Liver (tissue), 9 donors: ENCODE results near the gene FSIP1. TPM values are rescaled to one million over a fixed set of nuclear protein-coding genes. Genes with fewer than 3 reads are reported as not detected.

Experiments
- DNase-seq: peaks from one replicate; pipeline ENCODE4 v3.0.0-alpha.2; 2017; ENCODE audit warnings: low spot score
- H3K27ac ChIP-seq, 2 donors: one replicate each; pipeline ENCODE4 v1.7.0; 2013; ENCODE audit warnings: inconsistent platforms in 2 of 2, low read length in 2 of 2, control low read depth in 1 of 2, low read depth in 1 of 2, mild to moderate bottlenecking in 1 of 2
- H3K27me3 ChIP-seq, 4 donors: one replicate each; pipeline versions ENCODE4 v1.6.1 to v1.7.0; 2013; ENCODE audit warnings: low read length in 3 of 4, inconsistent platforms in 1 of 4, mild to moderate bottlenecking in 1 of 4, moderate library complexity in 1 of 4; ENCODE audit not compliant: control insufficient read depth in 4 of 4, insufficient read depth in 4 of 4
- H3K36me3 ChIP-seq, 4 donors: one replicate each; pipeline versions ENCODE4 v1.6.1 to v1.7.0; 2013; ENCODE audit warnings: low read length in 3 of 4, mild to moderate bottlenecking in 3 of 4, low read depth in 1 of 4, moderate library complexity in 1 of 4; ENCODE audit not compliant: control insufficient read depth in 4 of 4, insufficient read depth in 3 of 4
- H3K4me1 ChIP-seq, 4 donors: one replicate each; pipeline versions ENCODE4 v1.6.1 to v1.7.0; 2013; ENCODE audit warnings: low read length in 3 of 4, mild to moderate bottlenecking in 3 of 4, moderate library complexity in 1 of 4; ENCODE audit not compliant: control insufficient read depth in 4 of 4, insufficient read depth in 4 of 4
- H3K4me3 ChIP-seq, 3 donors: one replicate each; pipeline versions ENCODE4 v1.6.1 to v1.7.0; 2013; ENCODE audit warnings: low read length in 3 of 3, control low read depth in 1 of 3, low read depth in 1 of 3, mild to moderate bottlenecking in 1 of 3
- H3K9ac ChIP-seq, 2 donors: one replicate each; pipeline ENCODE4 v1.7.0; 2013; ENCODE audit warnings: low read length in 2 of 2, mild to moderate bottlenecking in 2 of 2, moderate library complexity in 2 of 2, control low read depth in 1 of 2, low read depth in 1 of 2
- H3K9me3 ChIP-seq, 4 donors: one replicate each; pipeline versions ENCODE4 v1.6.1 to v1.7.0; 2013; ENCODE audit warnings: low read length in 3 of 4; ENCODE audit not compliant: control insufficient read depth in 4 of 4
- ATF3 ChIP-seq: IDR thresholded peaks from 2 replicates; pipeline ENCODE4 v1.6.1; 2016; ENCODE audit warnings: antibody characterized with exemption
- CTCF ChIP-seq: fragments of 150-350 bp; IDR thresholded peaks from 2 replicates; pipeline ENCODE4 v1.5.1; 2017; ENCODE audit warnings: improper control_type of control experiment, low read depth, low read length; ENCODE audit not compliant: missing input control
- EGR1 ChIP-seq, 2 donors: IDR thresholded peaks; 2 replicates each; pipeline ENCODE4 v1.6.1; 2016 to 2018; ENCODE audit warnings: antibody characterized with exemption in 2 of 2, low read depth in 2 of 2
- FOXA1 ChIP-seq: IDR thresholded peaks from 2 replicates; pipeline ENCODE4 v1.6.1; 2016; ENCODE audit warnings: antibody characterized with exemption
- FOXA2 ChIP-seq: IDR thresholded peaks from 2 replicates; pipeline ENCODE4 v1.6.1; 2016; ENCODE audit warnings: antibody characterized with exemption
- GABPA ChIP-seq, 2 donors: IDR thresholded peaks in 1 of 2; conservative IDR thresholded peaks in 1 of 2; 2 replicates each; pipeline ENCODE4 v1.6.1; 2016; ENCODE audit warnings: antibody characterized with exemption in 2 of 2, mild to moderate bottlenecking in 1 of 2, moderate library complexity in 1 of 2
- HNF4A ChIP-seq, 2 donors: conservative IDR thresholded peaks; 2 replicates each; pipeline ENCODE4 v1.6.1; 2016; ENCODE audit warnings: antibody characterized with exemption in 2 of 2, mild to moderate bottlenecking in 2 of 2
- HNF4G ChIP-seq: IDR thresholded peaks from 2 replicates; pipeline ENCODE4 v1.6.1; 2016; ENCODE audit warnings: antibody characterized with exemption
- JUND ChIP-seq, 2 donors: IDR thresholded peaks; 2 replicates each; pipeline ENCODE4 v1.6.1; 2016; ENCODE audit warnings: antibody characterized with exemption in 2 of 2
- MAX ChIP-seq: IDR thresholded peaks from 2 replicates; pipeline ENCODE4 v1.6.1; 2016; ENCODE audit warnings: antibody characterized with exemption
- NR2F2 ChIP-seq: IDR thresholded peaks from 2 replicates; pipeline ENCODE4 v1.6.1; 2016; ENCODE audit warnings: antibody characterized with exemption
- RAD21 ChIP-seq, 2 donors: IDR thresholded peaks; 2 replicates each; pipeline ENCODE4 v1.6.1; 2016; ENCODE audit warnings: antibody characterized with exemption in 2 of 2, mild to moderate bottlenecking in 2 of 2
- REST ChIP-seq: IDR thresholded peaks from 2 replicates; pipeline ENCODE4 v1.6.1; 2016; ENCODE audit warnings: antibody characterized with exemption, mild to moderate bottlenecking
- RXRA ChIP-seq, 2 donors: IDR thresholded peaks; 2 replicates each; pipeline ENCODE4 v1.6.1; 2017 to 2018; ENCODE audit warnings: antibody characterized with exemption in 2 of 2, mild to moderate bottlenecking in 1 of 2
- SP1 ChIP-seq: IDR thresholded peaks from 2 replicates; pipeline ENCODE4 v1.6.1; 2018; ENCODE audit warnings: antibody characterized with exemption, mild to moderate bottlenecking
- TAF1 ChIP-seq: conservative IDR thresholded peaks from 2 replicates; pipeline ENCODE4 v1.6.1; 2016; ENCODE audit warnings: antibody characterized with exemption, mild to moderate bottlenecking
- YY1 ChIP-seq: IDR thresholded peaks from 2 replicates; pipeline ENCODE4 v1.6.1; 2016; ENCODE audit warnings: antibody characterized with exemption, mild to moderate bottlenecking
- ZBTB33 ChIP-seq: IDR thresholded peaks from 2 replicates; pipeline ENCODE4 v1.6.1; 2016; ENCODE audit warnings: antibody characterized with exemption
- whole genome bisulfite sequencing: extraction: QIAGEN DNeasy Blood & Tissue Kit; methylation state at CpG from one replicate; pipeline ENCODE4 v1.1.7; 2013; 5-methylcytosine and 5-hydroxymethylcytosine counted together
- polyA plus RNA-seq, 2 donors: library from polyadenylated mRNA; stranded (reverse) in 1 of 2; unstranded in 1 of 2; fragments of 200-250 nt in 1 of 2; fragments of >200 nt in 1 of 2; fragmentation: Nextera tagmentation in 1 of 2; extraction: Ambion mirVana in 1 of 2; gene quantifications; one replicate each; pipeline versions ENCODE4 v1.2.1 to v1.2.3, GENCODE V29; 2013 to 2015
- total RNA-seq, 2 donors: library from RNA; depleted of rRNA; stranded (reverse); fragments of >200 nt; gene quantifications; one replicate each; pipeline ENCODE4 v1.2.3, GENCODE V29; 2014
- donor health status: healthy.
- donor health status: healthy.
- donor health status: healthy.
- donor health status: healthy.
- donor health status: healthy.

Gene FSIP1
- total and polyA plus RNA-seq, 4 donors, result 0.05 to 0.29 (median 0.13) TPM

- no peaks in the 10 kb centered on the region for H3K4me1 ChIP-seq
- H3K4me3 ChIP-seq, result no peak overlapping the region
- 89% methylated on average over 5 of the region's 5 CpGs for WGBS
- no peaks in the 10 kb centered on the region for H3K36me3 ChIP-seq
- no peaks in the 10 kb centered on the region for H3K9me3 ChIP-seq
- no peak overlapping the region for H3K9ac ChIP-seq
- DNase-seq, result no peak
- H3K27me3 ChIP-seq, result no peaks in the 10 kb centered on the region
- no peak for TF ChIP-seq HNF4A (conservative IDR thresholded peaks at IDR 0.05)
- no peak for TF ChIP-seq ATF3
- no peak for TF ChIP-seq GABPA (IDR thresholded peaks at IDR 0.05 in 1 of 2, conservative IDR thresholded peaks at IDR 0.05 in 1 of 2)
- no peak for TF ChIP-seq SP1
- TF ChIP-seq RAD21 (IDR thresholded peaks at IDR 0.05), result no peak
- TF ChIP-seq JUND (IDR thresholded peaks at IDR 0.05), result no peak
- TF ChIP-seq RXRA (IDR thresholded peaks at IDR 0.05), result no peak
- no peak for TF ChIP-seq YY1
- TF ChIP-seq REST, result no peak
- TF ChIP-seq ZBTB33, result no peak
- no peak for TF ChIP-seq EGR1 (IDR thresholded peaks at IDR 0.05; ENCODE audit: low read depth in 2 of 2)
- TF ChIP-seq NR2F2, result no peak
- no peak for TF ChIP-seq HNF4G
- TF ChIP-seq FOXA1, result no peak
- TF ChIP-seq TAF1, result no peak
- no peak for TF ChIP-seq MAX
- TF ChIP-seq FOXA2, result no peak
- no peak for TF ChIP-seq CTCF
- H3K27ac ChIP-seq, result no peak overlapping the region
Measured at GRCh38 chr15:39796601-39797000, 14.0 kb upstream of the FSIP1 start.
